ENCODE results near the gene BRINP3. TPM values are rescaled to one million over a fixed set of nuclear protein-coding genes. Genes with fewer than 3 reads are reported as not detected.

BRINP3 gene
- total and polyA plus RNA-seq, 4 donors = 0.06 to 19.8 (median 0.64) TPM

GRCh38 chr1:190353538-190354101 lies 124.0 kb downstream of the BRINP3 start:
- H3K4me3 ChIP-seq = no peak overlapping the region
- no peak overlapping the region for H3K27ac ChIP-seq (ENCODE audit: low read depth in 1 of 2, low read length in 1 of 2)
- no peaks in the 10 kb centered on the region for H3K27me3 ChIP-seq (ENCODE audit: control insufficient read depth in 3 of 3, insufficient read depth in 3 of 3, low read length in 2 of 3)
- no peak overlapping the region for H3K9ac ChIP-seq (ENCODE audit: insufficient read depth in 1 of 2, low read length in 2 of 2)
- H3K4me1 ChIP-seq (ENCODE audit: control insufficient read depth in 5 of 5, insufficient read depth in 5 of 5, low read length in 5 of 5) = peaks cover 0 to 6% (median 0%) of the 10 kb centered on the region in 5 donors
- no peak for DNase-seq
- no peaks in the 10 kb centered on the region for H3K9me3 ChIP-seq (ENCODE audit: control insufficient read depth in 4 of 4, insufficient read depth in 3 of 4, low read length in 3 of 4)
- TF ChIP-seq, protein P1, sequence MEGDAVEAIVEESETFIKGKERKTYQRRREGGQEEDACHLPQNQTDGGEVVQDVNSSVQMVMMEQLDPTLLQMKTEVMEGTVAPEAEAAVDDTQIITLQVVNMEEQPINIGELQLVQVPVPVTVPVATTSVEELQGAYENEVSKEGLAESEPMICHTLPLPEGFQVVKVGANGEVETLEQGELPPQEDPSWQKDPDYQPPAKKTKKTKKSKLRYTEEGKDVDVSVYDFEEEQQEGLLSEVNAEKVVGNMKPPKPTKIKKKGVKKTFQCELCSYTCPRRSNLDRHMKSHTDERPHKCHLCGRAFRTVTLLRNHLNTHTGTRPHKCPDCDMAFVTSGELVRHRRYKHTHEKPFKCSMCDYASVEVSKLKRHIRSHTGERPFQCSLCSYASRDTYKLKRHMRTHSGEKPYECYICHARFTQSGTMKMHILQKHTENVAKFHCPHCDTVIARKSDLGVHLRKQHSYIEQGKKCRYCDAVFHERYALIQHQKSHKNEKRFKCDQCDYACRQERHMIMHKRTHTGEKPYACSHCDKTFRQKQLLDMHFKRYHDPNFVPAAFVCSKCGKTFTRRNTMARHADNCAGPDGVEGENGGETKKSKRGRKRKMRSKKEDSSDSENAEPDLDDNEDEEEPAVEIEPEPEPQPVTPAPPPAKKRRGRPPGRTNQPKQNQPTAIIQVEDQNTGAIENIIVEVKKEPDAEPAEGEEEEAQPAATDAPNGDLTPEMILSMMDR (IDR thresholded peaks at IDR 0.05; ENCODE audit: control extremely low read depth, extremely low read depth) = no peak
- no peak for ATAC-seq (ENCODE audit: insufficient read depth, low FRiP score)
- no peaks in the 10 kb centered on the region for H3K36me3 ChIP-seq (ENCODE audit: control insufficient read depth in 4 of 4, insufficient read depth in 4 of 4, low read length in 4 of 4)
- 68 to 71% methylated on average over 3 of the region's 3 CpGs for WGBS, 2 donors

DNA sequence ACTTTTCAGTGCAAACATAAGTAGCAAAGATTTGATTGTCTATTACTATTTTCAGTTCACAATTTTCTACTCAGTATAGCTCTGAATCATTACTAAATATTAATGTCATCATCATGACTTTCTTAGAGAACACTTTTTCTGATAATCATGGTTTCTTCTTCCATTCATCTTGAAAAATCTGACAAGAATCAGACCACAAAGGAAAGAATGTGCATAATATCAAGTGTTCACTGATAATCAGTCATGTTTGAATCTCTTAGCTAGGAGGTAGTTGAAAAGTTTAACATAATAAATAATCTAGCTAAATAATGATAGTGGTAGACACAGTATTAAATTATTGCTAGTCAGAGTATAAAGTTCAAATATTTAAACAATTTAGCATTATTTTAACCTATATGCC lies 133.2 kb downstream of the BRINP3 start:
- H3K27ac ChIP-seq (ENCODE audit: low read depth in 1 of 2, low read length in 1 of 2) = no peak overlapping the region
- no peak overlapping the region for H3K4me3 ChIP-seq
- TF ChIP-seq, protein P1 (IDR thresholded peaks at IDR 0.05; ENCODE audit: control extremely low read depth, extremely low read depth) = no peak
- ATAC-seq (ENCODE audit: insufficient read depth, low FRiP score) (no peak), DNase-seq (no peak)
- no peak overlapping the region for H3K9ac ChIP-seq (ENCODE audit: insufficient read depth in 1 of 2, low read length in 2 of 2)
- no peaks in the 10 kb centered on the region for H3K36me3 ChIP-seq (ENCODE audit: control insufficient read depth in 4 of 4, insufficient read depth in 4 of 4, low read length in 4 of 4)
- H3K4me1 ChIP-seq (ENCODE audit: control insufficient read depth in 5 of 5, insufficient read depth in 5 of 5, low read length in 5 of 5) = no peaks in the 10 kb centered on the region
- H3K27me3 ChIP-seq (ENCODE audit: control insufficient read depth in 3 of 3, insufficient read depth in 3 of 3, low read length in 2 of 3) = no peaks in the 10 kb centered on the region
- no peaks in the 10 kb centered on the region for H3K9me3 ChIP-seq (ENCODE audit: control insufficient read depth in 4 of 4, insufficient read depth in 3 of 4, low read length in 3 of 4)

DNA sequence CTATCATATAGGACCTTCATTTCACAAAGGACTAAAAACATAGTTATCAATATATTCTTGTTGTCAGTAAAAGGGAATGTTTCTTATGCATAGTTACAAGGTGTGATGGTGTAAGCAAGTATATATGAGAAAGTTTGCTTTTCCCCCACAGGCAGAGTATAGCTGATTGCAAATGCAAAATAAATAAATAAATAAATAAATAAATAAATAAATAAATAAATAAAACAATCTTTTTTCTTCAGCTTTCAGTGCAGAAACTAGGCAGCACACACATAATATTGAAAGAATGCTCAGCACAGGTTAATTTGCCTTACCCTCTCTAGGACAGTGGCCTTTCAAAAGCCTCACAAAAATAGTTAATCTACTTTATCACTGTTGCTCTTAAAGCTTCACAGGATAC lies 138.8 kb downstream of the BRINP3 start:
- no peak overlapping the region for H3K4me3 ChIP-seq
- H3K27ac ChIP-seq (ENCODE audit: low read depth in 1 of 2, low read length in 1 of 2) = no peak overlapping the region
- TF ChIP-seq, protein P1 (IDR thresholded peaks at IDR 0.05; ENCODE audit: control extremely low read depth, extremely low read depth) = no peak
- no peaks in the 10 kb centered on the region for H3K4me1 ChIP-seq (ENCODE audit: control insufficient read depth in 5 of 5, insufficient read depth in 5 of 5, low read length in 5 of 5)
- no peak for DNase-seq
- no peaks in the 10 kb centered on the region for H3K36me3 ChIP-seq (ENCODE audit: control insufficient read depth in 4 of 4, insufficient read depth in 4 of 4, low read length in 4 of 4)
- H3K9ac ChIP-seq (ENCODE audit: insufficient read depth in 1 of 2, low read length in 2 of 2) = no peak overlapping the region
- no peaks in the 10 kb centered on the region for H3K27me3 ChIP-seq (ENCODE audit: control insufficient read depth in 3 of 3, insufficient read depth in 3 of 3, low read length in 2 of 3)
- no peak for ATAC-seq (ENCODE audit: insufficient read depth, low FRiP score)
- no peaks in the 10 kb centered on the region for H3K9me3 ChIP-seq (ENCODE audit: control insufficient read depth in 4 of 4, insufficient read depth in 3 of 4, low read length in 3 of 4)

GRCh38 chr1:190328871-190329270 lies 148.8 kb downstream of the BRINP3 start:
- H3K4me1 ChIP-seq (ENCODE audit: control insufficient read depth in 5 of 5, insufficient read depth in 5 of 5, low read length in 5 of 5) = no peaks in the 10 kb centered on the region
- H3K36me3 ChIP-seq (ENCODE audit: control insufficient read depth in 4 of 4, insufficient read depth in 4 of 4, low read length in 4 of 4) = no peaks in the 10 kb centered on the region
- DNase-seq = no peak
- 85 to 90% methylated on average over 4 of the region's 4 CpGs for WGBS, 2 donors
- no peaks in the 10 kb centered on the region for H3K27me3 ChIP-seq (ENCODE audit: control insufficient read depth in 3 of 3, insufficient read depth in 3 of 3, low read length in 2 of 3)
- H3K27ac ChIP-seq (ENCODE audit: low read depth in 1 of 2, low read length in 1 of 2) = no peak overlapping the region
- H3K9me3 ChIP-seq (ENCODE audit: control insufficient read depth in 4 of 4, insufficient read depth in 3 of 4, low read length in 3 of 4) = no peaks in the 10 kb centered on the region
- H3K9ac ChIP-seq (ENCODE audit: insufficient read depth in 1 of 2, low read length in 2 of 2) = no peak overlapping the region
- TF ChIP-seq, protein P1 (IDR thresholded peaks at IDR 0.05; ENCODE audit: control extremely low read depth, extremely low read depth) = no peak
- H3K4me3 ChIP-seq = no peak overlapping the region
- ATAC-seq (ENCODE audit: insufficient read depth, low FRiP score) = no peak

Measured in lung (tissue), 12 donors.